GM13976 (cell line): ENCODE results near the gene H2BK1.

Source experiments
- DNase-seq: peaks from one replicate; pipeline ENCODE4 v3.0.0; 2012; ENCODE audit warnings: low spot score
- in situ Hi-C: fragments of 300-500 bp; cut with MboI; formaldehyde crosslinking; loops from one replicate; pipeline ENCODE4 v1.12.0; 2022; ENCODE audit warnings: low sequenced_read_pairs, mixed read lengths, inconsistent platforms; ENCODE audit not compliant: unreplicated experiment
- TF ChIP-seq, protein P1 (sequence below): IDR thresholded peaks from 2 replicates; pipeline ENCODE4 v1.5.1; 2012; ENCODE audit warnings: borderline replicate concordance, mild to moderate bottlenecking; ENCODE audit not compliant: insufficient read depth; ENCODE audit errors: extremely low read depth, missing control alignments, control extremely low read depth

The H2BK1 gene

GRCh38 chr7:151178236-151178635 lies 32.1 kb downstream of the H2BK1 start:
- in situ Hi-C loops = no loop called here
- DNase-seq = no peak
- TF ChIP-seq, protein P1, sequence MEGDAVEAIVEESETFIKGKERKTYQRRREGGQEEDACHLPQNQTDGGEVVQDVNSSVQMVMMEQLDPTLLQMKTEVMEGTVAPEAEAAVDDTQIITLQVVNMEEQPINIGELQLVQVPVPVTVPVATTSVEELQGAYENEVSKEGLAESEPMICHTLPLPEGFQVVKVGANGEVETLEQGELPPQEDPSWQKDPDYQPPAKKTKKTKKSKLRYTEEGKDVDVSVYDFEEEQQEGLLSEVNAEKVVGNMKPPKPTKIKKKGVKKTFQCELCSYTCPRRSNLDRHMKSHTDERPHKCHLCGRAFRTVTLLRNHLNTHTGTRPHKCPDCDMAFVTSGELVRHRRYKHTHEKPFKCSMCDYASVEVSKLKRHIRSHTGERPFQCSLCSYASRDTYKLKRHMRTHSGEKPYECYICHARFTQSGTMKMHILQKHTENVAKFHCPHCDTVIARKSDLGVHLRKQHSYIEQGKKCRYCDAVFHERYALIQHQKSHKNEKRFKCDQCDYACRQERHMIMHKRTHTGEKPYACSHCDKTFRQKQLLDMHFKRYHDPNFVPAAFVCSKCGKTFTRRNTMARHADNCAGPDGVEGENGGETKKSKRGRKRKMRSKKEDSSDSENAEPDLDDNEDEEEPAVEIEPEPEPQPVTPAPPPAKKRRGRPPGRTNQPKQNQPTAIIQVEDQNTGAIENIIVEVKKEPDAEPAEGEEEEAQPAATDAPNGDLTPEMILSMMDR = no peak

- DNase-seq = no peak
- TF ChIP-seq, protein P1 = no peak
- in situ Hi-C loops = no loop called here
Measured at GRCh38 chr7:151177310-151177709, 33.0 kb downstream of the H2BK1 start.

DNA sequence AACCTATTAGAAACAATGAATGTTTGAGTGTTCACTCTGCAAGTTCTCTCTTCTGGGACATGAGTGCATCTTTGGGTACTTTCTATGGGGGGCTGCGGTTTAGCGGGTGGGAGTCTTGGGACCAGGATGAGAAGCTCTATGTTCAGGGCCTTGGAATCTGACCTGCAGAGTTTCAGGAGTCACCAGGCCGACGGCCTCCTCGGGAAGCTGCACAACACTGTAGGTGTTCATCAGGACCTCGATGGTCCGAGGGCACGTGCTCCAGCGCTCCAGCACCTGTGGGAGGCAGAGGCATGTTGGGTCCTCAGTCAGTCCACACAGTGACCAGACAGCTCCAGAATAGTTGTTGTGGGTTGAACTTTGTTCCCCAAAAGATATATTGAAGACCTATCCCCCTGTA lies 33.9 kb downstream of the H2BK1 start:
- TF ChIP-seq, protein P1 = no peak
- in situ Hi-C loops = no loop called here
- DNase-seq = no peak

DNA sequence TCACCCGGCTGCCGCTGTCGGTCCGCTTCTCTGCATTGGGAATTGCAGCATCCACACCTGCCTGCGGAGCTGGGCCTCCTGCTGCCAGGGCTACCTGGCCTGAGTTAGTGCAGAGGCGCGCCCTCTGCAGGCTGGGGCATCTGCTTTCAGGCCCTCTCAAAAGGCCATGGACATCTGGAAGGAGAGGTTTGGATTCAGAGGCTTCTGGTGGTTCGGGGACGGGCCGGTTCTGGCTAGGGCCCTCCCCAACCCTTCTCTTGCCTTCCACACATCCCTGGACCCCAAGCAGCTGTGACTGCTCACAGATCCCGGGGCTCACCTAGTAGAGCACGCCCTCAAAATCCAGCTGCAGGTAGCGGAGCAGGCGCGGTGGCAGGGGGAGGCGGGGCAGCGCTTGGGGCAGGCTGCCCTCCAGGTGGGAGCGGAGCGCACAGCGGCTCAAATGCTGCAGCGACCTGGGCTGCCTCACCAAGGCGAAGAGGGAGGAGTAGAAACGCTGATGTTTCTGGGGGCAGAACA lies 34.4 kb downstream of the H2BK1 start:
- in situ Hi-C loops = no loop called here
- no peak for DNase-seq

GRCh38 chr7:151175047-151175792 lies 35.1 kb downstream of the H2BK1 start:
- in situ Hi-C loops = no loop called here
- peak; percentile 18 for DNase-seq
- TF ChIP-seq, protein P1 = no peak

More for the DNA sequence above, 34.4 kb downstream of the H2BK1 start:
- TF ChIP-seq, protein P1 = no peak

- DNase-seq = peak; percentile 28
- TF ChIP-seq, protein P1 = no peak
- in situ Hi-C loops = no loop called here
Measured at GRCh38 chr7:151174246-151175046, 35.8 kb downstream of the H2BK1 start.
